AG09319 (cell line): ENCODE measurements around the gene POU2AF3.

Experiments used
- DNase-seq: peaks from one replicate; pipeline ENCODE4 v3.0.0-alpha.2; 2010; ENCODE audit warnings: low read depth; ENCODE audit errors: extremely low read depth
- CTCF ChIP-seq: IDR thresholded peaks from 2 replicates; pipeline ENCODE4 v1.5.1; 2011; ENCODE audit warnings: low read depth, mild to moderate bottlenecking, inconsistent platforms, low read length, moderate library complexity

Gene POU2AF3

GRCh38 chr11:111355101-111355500 lies 56.8 kb downstream of the POU2AF3 start:
- DNase-seq: no peak

GRCh38 chr11:111355956-111356659 lies 57.8 kb downstream of the POU2AF3 start:
- DNase-seq: no peak
- TF ChIP-seq CTCF: no peak

More at GRCh38 chr11:111355101-111355500, 56.8 kb downstream of the POU2AF3 start:
- no peak for TF ChIP-seq CTCF

- no peak for TF ChIP-seq CTCF
- no peak for DNase-seq
These were observed 58.3 kb downstream of the POU2AF3 start for GRCh38 chr11:111356660-111357048.

GRCh38 chr11:111357150-111358037 lies 59.0 kb downstream of the POU2AF3 start:
- TF ChIP-seq CTCF: no peak; the same call in 1 of the 2 replicates
- no peak for DNase-seq
